Stimulated activated CD8-positive, alpha-beta memory T cell treated with anti-CD3 and anti-CD28 coated beads, Interleukin-15, amount 100 ng/mL, for 48 hours (primary cell): ENCODE results near the gene CNN1.
"Not testable (repeated sequence)": the region's sequence is repeated elsewhere in the genome, so short reads cannot be mapped to it uniquely, and the experiment has no call there.

Source experiments
- DNase-seq, 2 donors: peaks; one replicate each; pipeline ENCODE4 v3.0.0-alpha.2; 2020; ENCODE audit warnings: low read depth in 2 of 2

Gene CNN1

GRCh38 chr19:11564082-11564807 lies 25.6 kb downstream of the CNN1 start:
- DNase-seq = not testable (repeated sequence)

- not testable (repeated sequence) for DNase-seq
Measured at GRCh38 chr19:11565649-11565980, 27.0 kb downstream of the CNN1 start.

- DNase-seq = no peak
Measured at GRCh38 chr19:11566164-11566563, 27.5 kb downstream of the CNN1 start.

GRCh38 chr19:11570039-11570462 lies 31.4 kb downstream of the CNN1 start:
- DNase-seq = no peak

GRCh38 chr19:11573354-11573753 lies 34.7 kb downstream of the CNN1 start:
- not testable (repeated sequence) for DNase-seq

GRCh38 chr19:11573763-11574162 lies 35.1 kb downstream of the CNN1 start:
- DNase-seq = not testable (repeated sequence)

- DNase-seq = no peak
Measured at GRCh38 chr19:11574689-11575088, 36.0 kb downstream of the CNN1 start.

- no peak for DNase-seq
Measured at GRCh38 chr19:11576227-11576626, 37.6 kb downstream of the CNN1 start.

GRCh38 chr19:11577451-11578257 lies 39.0 kb downstream of the CNN1 start, which contains the start of gene ACP5:
Gene ACP5, minus strand, starts transcription at chr19:11577645. Its CDS starts 328 bp downstream, at chr19:11577317.
- no peak for DNase-seq

- DNase-seq = no peak
Measured at GRCh38 chr19:11578258-11579142, 39.8 kb downstream of the CNN1 start.

- DNase-seq = no peak
Measured at GRCh38 chr19:11580116-11580515, 41.5 kb downstream of the CNN1 start.

GRCh38 chr19:11581740-11582139 lies 43.1 kb downstream of the CNN1 start:
- peak in 1 of 2 donors; percentile 44 for DNase-seq

GRCh38 chr19:11586331-11586730 lies 47.7 kb downstream of the CNN1 start:
- DNase-seq = no peak

GRCh38 chr19:11587302-11587974 lies 48.8 kb downstream of the CNN1 start:
- peak; percentile 60 to 62 for DNase-seq

GRCh38 chr19:11587975-11588631 lies 49.5 kb downstream of the CNN1 start:
- DNase-seq = no peak

- DNase-seq = no peak
Measured at GRCh38 chr19:11594084-11594483, 55.4 kb downstream of the CNN1 start.

- no peak for DNase-seq
Measured at GRCh38 chr19:11596156-11596555, 57.5 kb downstream of the CNN1 start.

GRCh38 chr19:11597202-11598102 lies 58.8 kb downstream of the CNN1 start, which contains the start of gene ZNF627:
Gene ZNF627, plus strand, starts transcription at chr19:11597483. Its CDS starts 145 bp downstream, at chr19:11597628.
- DNase-seq = peak; percentile 96 to 97

- no peak for DNase-seq
Measured at GRCh38 chr19:11598103-11598483, 59.4 kb downstream of the CNN1 start.

- DNase-seq = no peak
Measured at GRCh38 chr19:11598746-11599145, 60.1 kb downstream of the CNN1 start.
